HG02840 (cell line): Measurements from ENCODE around the gene KANSL1.
"Not testable (repeated sequence)": the region's sequence is repeated elsewhere in the genome, so short reads cannot be mapped to it uniquely, and the experiment has no call there.

ENCODE experiments used
- ATAC-seq: cut with Tn5 transposase; IDR thresholded peaks from one replicate; pipeline ENCODE4 v1.9.1; 2021; ENCODE audit warnings: mild to moderate bottlenecking, moderate library complexity, moderate number of reproducible peaks; ENCODE audit not compliant: unreplicated experiment, low FRiP score

KANSL1 gene

DNA sequence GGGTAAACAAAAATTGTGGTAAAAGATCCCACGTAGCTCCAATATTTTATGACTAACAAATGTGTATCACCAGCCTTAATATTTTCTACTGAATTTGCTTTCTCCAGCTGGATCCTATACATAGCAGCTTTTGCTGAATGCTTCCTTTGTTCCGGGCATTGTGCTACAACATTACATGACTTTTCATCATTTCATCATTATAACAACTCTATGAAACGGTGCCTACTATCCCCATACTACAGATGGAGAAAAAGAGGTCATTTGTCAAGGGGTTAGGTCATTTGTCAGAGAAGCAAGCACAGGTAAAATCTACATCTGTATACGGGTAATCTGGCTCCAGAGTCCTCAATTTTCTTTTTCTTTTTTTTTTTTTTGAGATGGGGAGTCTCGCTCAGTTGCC is 74.3 kb downstream of the KANSL1 start:
- no peak for ATAC-seq

DNA sequence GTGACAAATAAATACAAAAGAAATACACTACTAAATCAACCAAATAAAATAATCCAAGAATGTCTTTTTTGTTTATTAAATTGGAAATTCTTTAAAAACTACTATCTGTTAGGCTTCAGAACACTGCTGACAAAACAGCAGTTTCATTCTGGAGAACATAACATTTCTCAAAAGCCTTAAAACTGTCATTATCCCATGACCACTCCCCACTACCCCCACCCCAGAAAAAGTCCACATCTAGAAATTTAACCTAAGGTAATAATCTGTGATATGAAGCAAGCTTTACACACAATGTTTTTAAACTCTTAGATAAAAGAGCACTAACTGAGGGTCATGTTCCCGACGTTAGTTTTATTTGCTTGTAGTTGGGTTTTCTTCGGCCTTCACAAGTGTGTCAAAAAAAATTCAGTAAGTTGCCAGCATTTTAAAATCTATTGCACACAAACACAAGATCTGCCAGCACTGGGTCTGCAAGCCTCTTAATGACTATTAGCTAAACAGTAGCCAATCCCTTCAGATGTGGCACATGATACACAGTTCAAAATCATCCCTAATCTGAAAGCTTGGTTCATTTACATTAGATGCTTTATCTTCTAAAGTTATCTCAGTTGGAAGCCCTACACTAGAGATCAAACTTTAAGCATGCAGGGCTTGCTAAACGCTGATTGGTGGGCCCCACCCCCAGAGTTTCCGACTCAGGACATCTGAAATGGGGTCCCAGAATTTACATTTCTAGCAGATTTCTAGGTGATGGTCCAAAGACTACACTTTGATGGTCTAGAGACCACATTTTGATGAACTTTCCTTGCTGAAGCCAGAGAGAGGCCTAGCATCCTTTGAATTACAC is 75.2 kb downstream of the KANSL1 start:
- no peak for ATAC-seq

DNA sequence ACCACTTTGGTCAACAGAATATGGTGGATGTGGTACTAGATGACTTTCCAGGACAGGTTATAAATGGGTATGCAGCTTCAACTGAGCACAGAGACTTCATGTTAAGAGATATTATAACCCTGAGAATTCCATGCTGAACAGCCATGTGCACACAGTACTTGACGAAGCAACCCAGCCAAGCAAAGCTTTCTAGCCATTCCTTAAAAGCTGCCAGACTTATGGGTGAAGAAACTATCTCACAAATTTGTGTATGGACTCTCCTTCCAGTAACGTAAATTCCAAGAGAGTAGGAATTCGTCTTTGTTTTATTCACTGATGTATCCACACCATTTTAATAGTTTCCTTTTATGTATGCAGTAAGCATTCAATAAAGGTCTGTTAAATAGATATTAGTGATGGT is 76.1 kb downstream of the KANSL1 start:
- no peak for ATAC-seq

DNA sequence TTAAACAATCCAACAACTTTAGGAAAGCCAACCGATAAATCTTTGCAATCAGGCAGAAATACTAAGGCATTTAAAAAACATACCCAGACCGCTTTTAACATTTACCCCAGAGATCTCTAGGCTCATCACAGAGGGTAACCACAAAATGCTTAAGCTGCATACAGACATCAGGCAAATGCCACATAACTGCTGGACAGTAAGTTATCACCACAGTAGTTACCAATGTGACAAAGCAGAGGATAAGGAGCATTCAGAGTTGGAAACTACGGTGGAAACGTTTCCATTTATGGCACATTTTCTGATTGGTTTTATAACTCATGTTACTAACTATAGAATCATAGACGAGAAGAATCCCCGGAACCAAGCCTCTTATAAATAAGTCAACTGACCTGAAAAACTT is 77.5 kb downstream of the KANSL1 start:
- ATAC-seq: no peak

DNA sequence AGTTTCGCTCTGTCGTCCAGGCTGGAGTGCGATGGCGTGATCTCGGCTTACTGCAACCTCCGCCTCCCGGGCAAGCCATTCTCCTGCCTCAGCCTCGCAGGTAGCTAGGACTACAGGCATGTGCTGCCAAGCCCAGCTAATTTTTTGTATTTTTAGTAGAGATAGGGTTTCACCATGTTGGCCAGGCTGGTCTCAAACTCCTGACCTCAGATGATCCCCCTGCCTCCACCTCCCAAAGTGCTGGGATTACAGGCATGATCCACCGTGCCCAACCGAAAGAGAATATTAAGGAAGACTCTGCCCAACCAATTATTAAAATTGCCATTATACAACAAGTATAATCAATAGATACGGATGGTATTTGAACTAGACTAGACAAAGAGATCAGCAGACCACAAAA is 82.0 kb downstream of the KANSL1 start:
- not testable (repeated sequence) for ATAC-seq

DNA sequence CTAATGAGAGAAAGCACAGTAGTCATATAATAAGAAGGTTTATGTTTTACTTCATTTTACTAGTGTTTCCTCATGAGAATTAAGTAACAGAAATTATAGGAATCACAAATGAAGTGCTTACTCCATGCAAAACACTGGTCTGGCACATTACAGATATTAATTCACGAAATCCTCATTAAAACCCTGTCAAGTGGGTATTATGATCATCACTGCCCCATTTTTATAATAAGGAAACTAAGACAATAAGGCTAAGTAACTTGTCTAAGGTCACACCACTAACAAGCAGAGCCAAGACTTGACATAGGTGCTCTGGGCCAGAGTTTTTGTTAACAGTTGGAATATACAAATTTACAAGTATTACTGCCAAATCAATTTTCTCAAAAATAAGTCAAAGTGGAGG is 83.0 kb downstream of the KANSL1 start:
- no peak for ATAC-seq

DNA sequence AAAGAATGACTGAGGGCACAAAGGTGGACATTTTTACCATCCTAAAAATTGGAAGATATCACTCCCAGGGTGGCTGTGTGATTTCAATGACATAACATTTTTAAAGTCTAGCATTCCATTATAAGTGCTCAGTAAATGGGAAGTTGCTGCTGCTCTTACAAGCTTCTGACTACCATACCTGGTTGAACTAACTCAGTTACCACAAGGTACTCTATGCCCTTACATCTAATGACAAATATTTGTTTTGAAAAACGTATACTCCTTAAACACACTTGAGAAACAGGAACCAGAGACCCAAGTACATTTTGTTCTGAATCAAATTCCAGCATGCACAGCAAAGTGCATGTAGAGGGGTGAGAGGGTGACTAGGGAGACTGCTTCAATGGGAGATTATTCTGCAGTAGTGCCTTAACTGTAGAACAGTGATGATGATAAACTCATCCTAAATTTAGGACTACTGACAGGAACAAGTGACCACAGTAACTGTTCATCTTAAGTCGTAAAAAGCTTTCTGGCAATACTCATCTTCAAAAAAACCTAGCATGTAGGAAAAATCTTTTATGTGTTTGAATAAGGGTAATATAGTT is 83.5 kb downstream of the KANSL1 start:
- ATAC-seq: no peak

DNA sequence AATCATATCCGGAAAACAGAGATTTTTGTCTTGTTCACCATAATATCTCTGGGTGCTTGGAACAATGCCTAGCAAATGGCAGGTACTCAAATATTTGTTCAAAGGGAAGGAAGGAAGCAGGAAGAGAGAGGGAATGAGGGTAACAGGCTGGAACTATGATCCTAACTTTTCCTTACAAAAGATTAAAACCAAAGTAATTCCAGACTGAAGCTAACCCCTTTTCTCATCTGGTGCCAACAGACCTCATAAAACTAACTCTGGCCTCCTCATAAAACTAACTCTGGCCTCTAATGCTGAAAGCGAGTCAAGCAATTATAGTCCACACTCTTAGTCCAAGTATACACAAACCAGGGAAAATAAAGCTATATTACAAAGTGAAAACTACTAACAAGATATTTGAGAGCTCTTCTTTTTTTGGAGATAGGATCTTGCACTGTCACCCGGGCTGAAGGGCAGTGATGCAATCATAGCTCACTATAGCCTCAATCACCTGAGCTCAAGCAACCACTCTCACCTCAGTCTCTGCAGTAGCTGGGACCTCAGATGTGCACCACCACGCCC is 84.6 kb downstream of the KANSL1 start:
- no peak for ATAC-seq

DNA sequence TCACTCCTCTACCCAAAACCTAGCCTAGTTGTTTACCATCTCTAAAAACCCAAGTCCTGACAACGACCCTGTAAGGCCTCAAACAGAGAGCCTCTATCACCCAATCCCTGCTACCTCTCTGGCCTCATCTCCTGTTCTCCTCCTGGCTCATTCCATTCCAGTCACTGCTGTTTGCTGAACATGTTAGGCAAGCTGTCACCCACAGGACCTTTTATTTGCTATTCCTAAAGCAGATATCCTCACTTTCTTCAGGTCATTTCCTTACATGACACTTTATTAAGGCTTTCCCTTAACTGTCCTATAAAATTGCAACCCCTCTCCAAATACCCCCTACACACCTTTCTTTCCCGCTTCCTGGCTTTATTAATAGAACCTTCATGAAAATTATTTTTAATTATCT is 85.1 kb downstream of the KANSL1 start:
- ATAC-seq: no peak

DNA sequence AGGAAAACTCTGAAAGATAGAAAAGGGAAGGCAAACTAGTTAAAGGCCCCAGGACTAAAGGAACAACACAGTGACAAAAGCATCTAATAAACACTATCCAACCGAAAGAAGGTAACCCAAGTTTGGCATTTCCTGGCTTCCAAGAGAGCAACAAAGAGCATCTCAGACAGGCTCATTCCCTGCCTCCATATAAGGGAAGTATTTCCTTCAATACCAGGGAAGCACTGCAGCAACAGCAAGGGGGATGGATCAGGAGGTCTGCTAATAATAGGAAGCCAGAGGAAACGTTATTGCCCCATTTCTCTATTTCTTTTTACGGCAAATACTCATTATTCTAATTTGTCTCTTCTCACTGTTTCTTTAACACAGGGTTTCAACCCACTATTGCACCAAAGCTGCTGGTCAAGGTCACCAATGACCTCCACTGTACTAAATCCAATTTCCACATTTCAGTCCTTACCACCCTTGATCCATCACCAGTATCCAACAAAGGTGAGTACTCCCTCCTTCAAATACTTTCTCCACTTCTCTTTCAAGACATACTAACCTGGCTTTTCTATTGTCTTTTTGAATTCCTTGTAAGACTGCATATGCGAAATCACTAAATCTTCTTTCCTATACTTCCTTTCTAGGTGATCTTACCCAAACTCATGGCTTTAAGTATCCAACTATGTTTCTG is 86.1 kb downstream of the KANSL1 start:
- no peak for ATAC-seq

DNA sequence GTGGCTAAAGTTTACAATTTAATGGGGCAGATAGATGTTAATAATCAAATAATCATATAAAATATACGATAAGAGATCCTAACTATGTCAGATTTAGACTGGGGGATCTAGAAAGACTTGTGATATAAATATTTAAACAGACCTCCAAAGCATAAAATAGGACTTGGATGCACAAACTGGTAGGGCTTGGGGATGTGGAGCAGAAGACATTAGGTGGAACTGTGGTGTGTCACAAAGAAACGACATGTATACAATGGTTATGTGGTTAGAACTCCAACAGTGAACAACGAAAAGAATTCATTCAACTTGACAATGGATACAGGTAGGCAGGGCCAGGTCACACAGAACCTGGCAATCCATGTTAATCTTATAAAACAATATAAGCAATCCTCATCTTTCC is 90.4 kb downstream of the KANSL1 start:
- ATAC-seq: not testable (repeated sequence)

DNA sequence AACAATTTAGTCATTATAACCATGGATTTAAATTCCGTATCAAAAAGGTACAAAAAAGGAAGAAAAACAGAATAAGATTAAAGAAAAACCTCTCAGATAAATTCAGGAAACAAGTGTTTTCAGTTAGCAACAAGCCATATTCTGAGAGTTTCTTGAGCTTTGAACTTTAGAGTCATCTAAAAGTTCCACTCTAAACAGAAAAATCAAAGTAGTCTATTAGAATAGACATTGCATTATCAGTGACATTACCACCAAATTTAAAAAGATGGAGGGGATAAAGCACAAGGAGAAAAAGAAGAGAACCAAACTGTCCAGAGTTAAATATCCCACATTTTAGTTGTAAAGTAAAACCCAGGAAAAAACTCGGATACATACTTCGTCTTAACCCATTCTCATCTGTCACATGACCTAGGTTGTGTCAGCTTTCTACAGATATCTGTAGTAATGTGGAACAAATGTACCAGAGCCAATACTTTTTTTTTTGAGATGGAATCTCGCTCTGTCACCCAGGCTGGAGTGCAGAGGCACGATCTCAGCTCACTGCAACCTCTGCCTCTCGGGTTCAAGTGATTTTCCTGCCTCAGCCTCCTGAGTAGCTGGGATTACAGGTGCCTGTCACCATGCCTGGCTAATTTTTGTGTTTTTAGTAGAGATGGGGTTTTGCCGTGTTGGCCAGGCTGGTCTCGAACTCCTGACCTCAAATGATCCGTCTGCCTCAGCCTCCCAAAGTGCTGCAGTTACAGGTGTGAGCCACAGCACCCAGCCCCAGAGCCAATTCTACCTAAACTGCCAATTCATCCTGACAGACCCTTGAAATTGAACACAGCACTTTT is 91.2 kb downstream of the KANSL1 start:
- not testable (repeated sequence) for ATAC-seq

DNA sequence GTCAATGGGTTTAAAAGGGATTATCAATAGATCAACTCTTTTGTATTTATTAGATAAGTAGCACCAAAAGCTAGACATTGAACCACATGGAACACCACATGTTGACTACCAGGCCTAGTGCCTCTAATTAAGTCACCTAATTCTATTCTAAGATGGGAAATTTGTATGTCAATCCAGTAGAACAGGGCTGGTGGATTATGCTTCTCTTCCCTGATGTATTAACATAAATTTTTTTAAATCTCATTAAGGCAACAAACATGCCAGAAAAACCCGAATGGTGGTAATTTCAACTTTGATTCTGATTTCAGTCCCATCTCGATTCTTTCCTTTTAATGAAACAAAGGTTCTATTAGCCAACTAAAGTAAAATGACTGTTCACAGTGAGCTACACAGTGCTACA is 92.6 kb downstream of the KANSL1 start:
- ATAC-seq: no peak

DNA sequence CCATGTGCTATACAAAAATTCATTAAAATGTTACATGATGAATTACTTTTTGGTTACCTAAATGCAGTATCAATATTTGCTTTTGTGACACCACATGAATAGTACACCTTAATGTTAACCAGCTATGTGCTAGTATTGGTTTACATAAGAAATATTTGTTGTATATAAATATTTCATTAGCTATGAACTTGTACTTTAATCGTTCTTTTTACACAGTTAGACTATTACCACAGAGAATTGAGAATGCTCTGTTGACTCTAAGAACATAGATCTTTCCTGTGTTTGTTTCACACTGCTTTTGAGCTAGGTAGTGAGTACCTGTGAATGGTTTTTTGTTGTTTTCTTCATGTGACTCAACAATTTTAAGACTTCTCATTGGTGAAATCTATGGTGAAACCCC is 93.4 kb downstream of the KANSL1 start:
- no peak for ATAC-seq

DNA sequence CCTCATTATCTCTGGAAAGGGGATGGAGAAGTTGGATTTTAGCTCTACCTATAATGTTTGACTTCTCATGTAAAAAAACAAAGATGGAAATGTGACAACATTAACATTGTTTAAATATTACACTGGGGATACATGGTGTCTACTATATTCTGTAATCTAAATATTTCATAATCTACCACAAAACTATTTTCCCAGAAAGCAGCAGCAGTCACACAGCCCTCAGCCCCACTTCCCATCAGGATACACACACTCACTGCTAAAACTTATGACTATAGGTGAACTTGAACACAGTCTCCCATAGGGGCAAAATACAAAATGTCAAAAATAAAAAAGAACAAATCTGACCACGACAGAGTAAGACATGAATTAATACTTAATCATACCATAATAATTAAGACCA is 95.7 kb downstream of the KANSL1 start:
- ATAC-seq: no peak

DNA sequence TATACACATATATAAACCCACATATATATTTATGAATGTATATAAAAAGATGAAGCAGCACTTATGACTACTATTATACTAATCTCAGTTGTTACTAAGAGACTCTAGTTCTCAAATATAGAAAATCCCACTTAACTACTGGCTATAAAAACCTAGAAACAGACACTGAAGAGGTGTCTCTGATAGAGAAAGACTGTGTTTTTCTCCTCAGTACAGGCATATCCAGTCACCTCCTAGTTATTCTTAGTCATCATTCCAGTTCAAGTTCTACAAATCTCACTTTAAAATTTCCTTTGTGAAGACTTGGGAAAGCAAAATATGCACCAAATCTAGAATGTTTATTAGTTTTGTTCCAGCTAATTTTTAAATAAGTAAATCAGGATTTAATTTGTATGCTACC is 100.2 kb downstream of the KANSL1 start:
- no peak for ATAC-seq

DNA sequence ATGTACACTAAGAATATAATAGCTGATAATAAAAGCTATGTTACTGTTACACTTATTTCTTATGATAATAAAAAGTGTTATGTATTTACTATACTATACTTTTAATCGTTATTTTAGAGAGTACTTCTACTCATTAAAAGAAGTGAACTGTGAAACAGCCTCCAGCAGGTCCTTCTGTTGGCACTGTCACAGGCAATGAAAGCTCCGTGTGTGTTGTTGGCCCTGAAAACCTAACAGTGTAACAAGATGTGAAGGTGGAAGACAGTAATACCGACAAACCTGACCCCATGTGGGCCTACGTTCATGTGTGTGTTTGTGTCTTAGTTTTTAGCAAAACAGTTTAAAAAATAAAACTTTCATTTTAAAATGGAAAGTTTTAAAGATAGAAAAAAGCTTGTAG is 102.4 kb downstream of the KANSL1 start:
- ATAC-seq: no peak

DNA sequence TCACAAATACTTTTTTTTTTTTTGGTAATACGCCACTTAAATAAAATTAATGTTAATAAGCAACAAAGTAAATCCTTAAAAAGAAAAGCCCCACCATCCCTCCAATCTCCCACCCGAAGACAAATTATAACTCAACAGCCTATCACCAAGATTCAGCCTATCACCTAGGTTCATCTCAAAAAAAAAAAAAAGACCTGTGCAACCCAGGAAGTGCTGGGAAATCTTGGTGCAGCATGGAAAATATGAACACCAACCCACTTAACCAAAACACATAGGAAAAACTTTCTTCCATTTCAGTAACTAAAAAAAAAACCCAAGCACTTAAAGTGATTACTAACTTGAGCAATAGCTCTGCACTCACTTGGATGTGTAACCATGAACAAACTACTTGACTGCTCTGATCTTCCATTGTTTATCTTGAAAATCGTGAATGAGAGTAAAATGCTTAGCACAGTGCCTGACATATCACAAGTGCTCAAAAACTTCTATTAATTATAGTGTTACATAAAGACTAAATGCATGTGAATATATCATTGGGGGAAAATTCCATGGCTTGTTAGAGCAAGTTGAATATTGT is 103.8 kb downstream of the KANSL1 start:
- ATAC-seq: no peak

DNA sequence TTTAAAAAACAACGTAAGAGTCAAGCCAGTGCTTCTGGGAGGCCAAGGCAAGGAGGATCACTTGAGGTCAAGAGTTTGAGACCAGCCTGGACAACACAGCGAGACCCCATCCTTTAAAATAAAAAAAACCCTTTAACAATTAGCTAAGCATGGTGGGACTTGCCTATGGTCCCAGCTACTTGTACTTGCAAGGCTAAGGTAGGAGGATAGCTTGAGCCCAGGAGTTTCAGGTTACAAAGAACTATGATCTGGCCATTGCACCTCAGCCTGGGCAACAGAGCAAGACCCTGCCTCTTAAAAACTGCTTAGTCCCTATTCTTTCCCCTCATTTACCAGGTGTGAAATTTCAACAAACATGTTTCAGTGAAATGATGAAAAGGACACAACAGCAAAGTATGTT is 104.6 kb downstream of the KANSL1 start:
- no peak for ATAC-seq

DNA sequence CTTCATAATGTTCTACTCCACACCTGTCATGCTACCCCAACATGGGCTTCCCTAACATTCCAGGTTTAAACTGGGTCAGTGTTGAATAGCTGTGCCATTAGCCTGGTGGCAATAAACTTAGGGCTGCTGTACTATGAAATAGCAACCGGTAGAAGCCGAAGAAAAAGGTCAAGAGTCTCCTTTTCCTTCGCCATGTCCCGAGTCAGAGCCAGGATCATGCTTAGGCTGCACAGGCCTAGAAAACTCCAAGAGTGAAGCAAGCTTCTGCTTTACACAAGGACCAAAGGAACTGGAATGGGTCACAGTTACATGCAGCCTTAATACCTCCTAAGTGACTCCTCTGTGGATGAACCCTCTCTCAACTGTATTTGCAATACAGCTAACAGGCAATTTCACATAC is 105.4 kb downstream of the KANSL1 start:
- ATAC-seq: not testable (repeated sequence)
